Peyer's patch (tissue), 4 donors: ENCODE data around the gene LIPA. TPM values are rescaled to one million over a fixed set of nuclear protein-coding genes. Genes with fewer than 3 reads are reported as not detected.
"Not testable (repeated sequence)": the region's sequence is repeated elsewhere in the genome, so short reads cannot be mapped to it uniquely, and the experiment has no call there.

Source experiments
- DNase-seq, 3 donors: peaks; one replicate each; pipeline ENCODE4 v3.0.0-alpha.2; 2017 to 2019
- H3K27ac ChIP-seq, 4 donors: fragments of 200-600 bp; sonication (generic); one replicate each; pipeline ENCODE4 v1.5.1; 2016 to 2019
- H3K27me3 ChIP-seq, 2 donors: fragments of 200-600 bp; sonication (generic); one replicate each; pipeline ENCODE4 v1.5.1; 2019
- H3K36me3 ChIP-seq, 3 donors: fragments of 200-600 bp; sonication (generic); one replicate each; pipeline ENCODE4 v1.5.1; 2016 to 2019
- H3K4me1 ChIP-seq, 4 donors: fragments of 200-600 bp; sonication (generic); one replicate each; pipeline ENCODE4 v1.5.1; 2016 to 2019
- H3K4me3 ChIP-seq, 4 donors: fragments of 200-600 bp; sonication (generic); 1 replicate in 3 of 4; 2 replicates in 1 of 4; pipeline ENCODE4 v1.5.1; 2016 to 2019; ENCODE audit warnings: mild to moderate bottlenecking in 1 of 4
- H3K9me3 ChIP-seq, 4 donors: fragments of 200-600 bp; sonication (generic); one replicate each; pipeline ENCODE4 v1.5.1; 2016 to 2019; ENCODE audit warnings: mild to moderate bottlenecking in 1 of 4
- CTCF ChIP-seq, 6 experiments: fragments of 450-650 bp in 4 of 6; fragments of 200-600 bp in 2 of 6; sonication (generic) in 1 of 6; IDR thresholded peaks; one replicate each; pipeline ENCODE4 v1.5.1; 2017 to 2019; ENCODE audit warnings: antibody characterized with exemption in 6 of 6, mild to moderate bottlenecking in 3 of 6, moderate library complexity in 1 of 6
- POLR2A ChIP-seq, 2 donors: fragments of 450-650 bp; IDR thresholded peaks; one replicate each; pipeline ENCODE4 v1.5.1; 2017; ENCODE audit warnings: antibody characterized with exemption in 2 of 2, mild to moderate bottlenecking in 2 of 2, moderate library complexity in 2 of 2
- total RNA-seq, 4 donors: library from RNA; depleted of rRNA; stranded (reverse); fragments of >200 nt; gene quantifications; one replicate each; pipeline ENCODE4 v1.1.0, GENCODE V29; 2016

Gene LIPA
- total RNA-seq, 4 donors from 2014 or later = 30.5 to 349 (median 116) TPM

GRCh38 chr10:89173075-89173474, 78.5 kb downstream of the LIPA start:
- no peaks in the 10 kb centered on the region for H3K27me3 ChIP-seq

GRCh38 chr10:89171996-89172395, 79.6 kb downstream of the LIPA start:
- H3K9me3 ChIP-seq = no peaks in the 10 kb centered on the region
- TF ChIP-seq CTCF (IDR thresholded peaks at IDR 0.05) (no peak), POLR2A (IDR thresholded peaks at IDR 0.05) (no peak)

More at GRCh38 chr10:89173075-89173474, 78.5 kb downstream of the LIPA start:
- H3K27ac ChIP-seq = no peak overlapping the region
- no peak overlapping the region for H3K4me3 ChIP-seq
- no peaks in the 10 kb centered on the region for H3K4me1 ChIP-seq
- DNase-seq = no peak
- TF ChIP-seq POLR2A (IDR thresholded peaks at IDR 0.05) (no peak), CTCF (IDR thresholded peaks at IDR 0.05) (no peak)
- no peaks in the 10 kb centered on the region for H3K36me3 ChIP-seq
- no peaks in the 10 kb centered on the region for H3K9me3 ChIP-seq

GRCh38 chr10:89171263-89171872, 80.2 kb downstream of the LIPA start:
- no peaks in the 10 kb centered on the region for H3K9me3 ChIP-seq
- H3K27me3 ChIP-seq = no peaks in the 10 kb centered on the region
- no peak overlapping the region for H3K4me3 ChIP-seq
- TF ChIP-seq POLR2A (IDR thresholded peaks at IDR 0.05) = no peak
- H3K36me3 ChIP-seq = no peaks in the 10 kb centered on the region
- no peaks in the 10 kb centered on the region for H3K4me1 ChIP-seq
- H3K27ac ChIP-seq = no peak overlapping the region
- DNase-seq = no peak

More at GRCh38 chr10:89171996-89172395, 79.6 kb downstream of the LIPA start:
- Histone ChIP-seq H3K27ac (no peak overlapping the region), H3K4me1 (no peaks in the 10 kb centered on the region), H3K4me3 (no peak overlapping the region), H3K27me3 (no peaks in the 10 kb centered on the region), H3K36me3 (no peaks in the 10 kb centered on the region)
- no peak for DNase-seq

- H3K27me3 ChIP-seq, H3K27ac ChIP-seq, H3K36me3 ChIP-seq, DNase-seq, H3K9me3 ChIP-seq, H3K4me1 ChIP-seq, H3K4me3 ChIP-seq: not testable (repeated sequence)
Measured at GRCh38 chr10:89168354-89168900, 83.1 kb downstream of the LIPA start.

DNA sequence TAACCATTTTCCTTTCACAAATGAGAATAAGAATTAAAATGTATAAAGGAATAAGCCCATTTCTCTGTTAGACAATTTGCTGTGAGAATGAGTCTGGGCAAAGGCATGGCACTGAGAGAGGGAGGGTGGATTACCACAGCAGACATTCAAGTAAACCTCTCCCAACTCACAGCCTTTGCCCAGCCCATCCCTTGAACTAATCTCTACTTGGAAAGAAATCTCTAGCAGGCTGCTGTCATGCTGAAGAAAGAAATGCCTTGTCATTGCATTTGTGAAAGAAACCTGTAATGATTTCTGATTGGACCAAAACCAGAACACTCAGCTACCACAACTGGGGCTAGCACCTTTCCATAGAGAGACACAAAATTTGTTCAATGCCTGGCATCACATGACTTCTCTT, 83.7 kb downstream of the LIPA start:
- Histone ChIP-seq H3K4me3 (no peak overlapping the region), H3K4me1 (no peaks in the 10 kb centered on the region), H3K27ac (no peak overlapping the region), H3K36me3 (no peaks in the 10 kb centered on the region), H3K9me3 (no peaks in the 10 kb centered on the region), H3K27me3 (no peaks in the 10 kb centered on the region)
- TF ChIP-seq POLR2A (IDR thresholded peaks at IDR 0.05) (no peak), CTCF (IDR thresholded peaks at IDR 0.05) (no peak)
- no peak for DNase-seq

DNA sequence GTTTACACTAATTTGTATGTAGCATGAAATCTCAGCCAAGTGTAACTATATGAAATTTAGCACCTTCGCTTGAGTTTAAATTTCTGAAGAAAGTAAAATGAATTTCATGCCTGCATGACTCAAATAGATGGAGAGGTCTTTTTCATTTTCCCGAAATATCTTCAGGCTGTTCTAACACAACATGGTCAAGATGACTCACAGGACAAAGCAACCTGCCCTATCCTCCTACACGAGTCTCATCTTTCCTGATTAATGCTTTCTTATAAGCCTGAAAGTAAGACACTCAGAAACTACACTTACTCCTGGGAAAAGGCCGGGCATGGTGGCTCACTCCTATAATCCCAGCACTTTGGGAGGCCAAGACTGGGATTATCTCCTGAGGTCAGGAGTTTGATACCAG, 85.7 kb downstream of the LIPA start:
- TF ChIP-seq CTCF (IDR thresholded peaks at IDR 0.05) (no peak), POLR2A (IDR thresholded peaks at IDR 0.05) (no peak)
- H3K36me3 ChIP-seq = no peaks in the 10 kb centered on the region
- H3K27me3 ChIP-seq = no peaks in the 10 kb centered on the region
- H3K27ac ChIP-seq = no peak overlapping the region
- H3K4me1 ChIP-seq = no peaks in the 10 kb centered on the region
- no peaks in the 10 kb centered on the region for H3K9me3 ChIP-seq
- no peak overlapping the region for H3K4me3 ChIP-seq
- no peak for DNase-seq

DNA sequence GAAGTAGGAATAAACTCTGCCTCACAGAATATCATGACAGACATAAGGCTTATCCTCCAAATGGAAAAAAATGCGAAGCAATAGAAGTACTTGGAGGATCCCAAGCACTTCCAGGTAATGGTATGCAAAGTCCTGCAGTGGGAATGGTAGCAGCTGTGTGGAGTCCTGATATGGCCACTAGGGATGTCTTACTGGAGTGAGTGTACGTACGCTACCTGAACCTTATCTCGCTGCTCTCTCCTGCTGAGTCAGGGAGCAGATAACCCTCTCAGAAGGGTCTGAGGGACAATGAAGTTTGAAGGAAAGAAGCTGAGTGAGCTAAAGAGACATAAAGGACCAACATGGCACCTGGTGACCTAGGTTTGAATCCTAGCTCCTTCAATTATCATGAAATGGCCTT, 86.7 kb downstream of the LIPA start:
- Histone ChIP-seq H3K27me3 (no peaks in the 10 kb centered on the region), H3K4me1 (no peaks in the 10 kb centered on the region), H3K27ac (no peak overlapping the region), H3K4me3 (no peak overlapping the region), H3K36me3 (no peaks in the 10 kb centered on the region), H3K9me3 (no peaks in the 10 kb centered on the region)
- no peak for DNase-seq
- no peak for TF ChIP-seq CTCF (IDR thresholded peaks at IDR 0.05)
- TF ChIP-seq POLR2A (IDR thresholded peaks at IDR 0.05) = no peak
